NCI-H748 (cell line): ENCODE data around the gene ZNF430.
"Not testable (repeated sequence)": the region's sequence is repeated elsewhere in the genome, so short reads cannot be mapped to it uniquely, and the experiment has no call there.

Experiments used
- DNase-seq: peaks from one replicate; lab custom pipeline; 2025; ENCODE audit not compliant: unreplicated experiment; lab: John Stamatoyannopoulos, UW

Gene ZNF430

DNA sequence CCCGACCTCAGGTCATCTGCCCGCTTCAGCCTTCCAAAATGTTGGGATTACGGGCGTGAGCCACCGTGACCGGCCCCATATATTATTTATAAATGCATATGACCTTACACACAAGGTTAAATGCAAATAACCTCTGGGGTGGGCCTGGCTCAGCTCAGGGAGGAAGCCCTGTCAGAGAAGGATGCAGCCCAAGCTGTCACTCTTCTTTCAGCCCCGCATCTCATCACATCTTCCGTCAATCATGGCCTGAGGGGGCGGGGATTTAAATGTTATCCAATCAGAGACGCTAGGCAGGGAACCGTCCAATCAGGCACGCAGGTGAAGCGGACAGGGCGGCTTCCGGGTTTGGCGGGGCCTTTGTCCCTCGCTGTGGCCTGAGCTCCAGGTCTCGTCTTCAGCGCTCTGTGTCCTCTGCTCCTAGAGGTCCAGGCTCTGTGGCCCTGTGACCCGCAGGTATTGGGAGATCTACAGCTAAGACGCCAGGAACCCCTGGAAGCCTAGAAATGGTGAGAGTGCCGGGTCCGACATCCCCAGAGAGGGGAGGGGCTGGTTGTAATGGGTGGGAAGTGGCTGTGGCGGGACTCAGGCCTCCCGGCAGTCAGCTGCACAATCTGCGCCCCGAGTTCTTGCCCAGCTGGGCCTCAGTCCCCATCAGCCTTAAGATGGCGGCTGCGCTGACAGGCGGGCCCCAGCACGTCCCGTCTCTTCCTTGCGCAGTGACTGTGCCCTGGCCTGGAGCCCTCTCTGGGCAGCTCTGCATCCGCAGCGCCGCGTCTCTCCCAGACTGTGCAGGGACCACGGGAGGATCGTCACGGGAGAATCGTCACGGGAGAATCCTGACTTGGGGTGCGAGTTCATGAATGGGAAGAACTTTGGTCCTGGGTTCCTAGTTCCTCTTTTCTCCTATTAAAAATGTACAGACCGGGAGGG lies at the start of gene ZNF430:
TSS of gene ZNF430 (plus strand) at position 360 of the 930 bp plus-strand sequence. CDS start at position 504, 144 bp downstream.
- DNase-seq = peak; percentile 97

DNA sequence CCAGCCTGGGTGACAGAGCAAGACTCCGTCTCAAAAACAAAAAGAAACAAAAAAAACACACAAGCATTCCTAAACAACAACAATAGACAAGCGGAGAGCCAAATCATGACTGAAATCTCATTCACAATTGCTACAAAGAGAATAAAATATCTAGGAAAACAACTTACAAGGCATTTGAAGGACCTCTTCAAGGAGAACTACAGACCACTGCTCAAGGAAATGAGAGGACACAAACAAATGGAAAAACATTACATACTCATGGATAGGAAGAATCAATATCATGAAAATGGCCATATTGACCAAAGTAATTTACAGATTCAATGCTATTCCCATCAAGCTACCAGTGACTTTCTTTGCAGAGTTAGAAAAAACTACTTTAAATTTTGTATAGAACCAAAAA lies 27.7 kb upstream of the ZNF430 start:
- not testable (repeated sequence) for DNase-seq

DNA sequence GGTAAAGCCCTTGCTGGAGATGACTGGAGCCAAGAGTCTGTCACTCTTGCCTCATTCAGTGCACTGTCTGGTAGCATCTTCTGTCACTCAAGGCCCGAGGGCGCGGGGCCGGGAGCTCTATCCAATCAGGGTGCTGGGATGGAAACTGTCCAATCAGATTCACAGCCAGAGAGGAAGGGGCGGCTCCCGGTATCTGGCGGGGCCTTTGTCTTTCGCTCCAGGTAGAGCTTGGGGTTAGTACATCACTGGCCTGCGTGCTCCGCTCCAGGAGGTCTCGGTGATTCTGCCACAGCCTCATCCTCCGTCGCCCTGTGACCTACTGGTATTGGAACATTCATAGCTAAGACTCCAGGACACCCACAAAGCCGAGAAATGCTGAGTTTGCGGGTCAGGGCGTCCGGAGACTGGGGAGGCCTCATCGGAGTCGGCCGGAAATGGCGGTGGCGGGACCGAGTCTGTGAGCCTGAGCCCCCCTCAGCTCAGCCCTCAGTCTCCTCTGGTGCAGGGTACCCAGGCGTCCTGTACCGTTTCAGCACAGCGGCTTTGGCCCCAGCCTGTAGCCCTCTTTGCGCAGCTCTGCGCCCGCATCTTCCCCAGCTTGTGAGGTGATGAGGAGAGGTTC lies 20.6 kb upstream of the ZNF430 start:
- DNase-seq = peak; percentile 92

DNA sequence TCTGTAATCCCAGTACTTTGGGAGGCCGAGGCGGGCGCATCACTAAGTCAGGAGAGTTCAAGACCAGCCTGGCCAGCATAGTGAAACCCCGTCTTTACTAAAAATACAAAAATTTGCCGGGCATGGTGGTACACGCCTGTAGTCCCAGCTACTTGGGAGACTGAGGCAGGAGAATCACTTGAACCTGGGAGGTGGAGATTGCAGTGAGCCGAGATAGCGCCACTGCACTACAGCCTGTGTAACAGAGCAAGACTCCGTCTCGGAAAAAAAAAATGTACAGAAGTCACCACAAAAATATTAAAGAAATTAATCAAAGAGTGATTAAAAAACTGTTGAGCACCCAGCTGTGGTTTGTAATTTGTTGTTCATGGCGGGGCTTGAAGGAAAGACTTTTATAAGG lies 781 bp downstream of the ZNF430 start:
- DNase-seq = not testable (repeated sequence)

DNA sequence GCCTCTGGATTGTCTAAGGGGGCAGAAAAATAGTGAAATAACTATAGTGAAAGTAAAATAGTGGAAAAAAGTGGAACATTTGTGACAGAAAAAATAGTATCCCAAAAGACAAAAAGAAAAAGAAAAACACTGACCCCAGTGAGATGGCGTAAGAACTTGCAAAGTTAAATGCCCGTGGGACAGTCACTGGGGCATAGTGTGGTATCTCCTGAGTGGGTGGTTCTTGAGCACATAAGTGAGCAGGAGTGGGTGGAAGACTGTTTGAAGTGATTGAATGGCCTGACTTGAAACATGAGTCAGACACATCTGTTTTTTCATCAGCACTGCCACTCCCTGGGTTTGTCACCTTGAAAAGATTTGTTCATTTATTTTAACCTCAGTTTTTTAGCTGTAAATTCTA lies 2.5 kb downstream of the ZNF430 start:
- no peak for DNase-seq

DNA sequence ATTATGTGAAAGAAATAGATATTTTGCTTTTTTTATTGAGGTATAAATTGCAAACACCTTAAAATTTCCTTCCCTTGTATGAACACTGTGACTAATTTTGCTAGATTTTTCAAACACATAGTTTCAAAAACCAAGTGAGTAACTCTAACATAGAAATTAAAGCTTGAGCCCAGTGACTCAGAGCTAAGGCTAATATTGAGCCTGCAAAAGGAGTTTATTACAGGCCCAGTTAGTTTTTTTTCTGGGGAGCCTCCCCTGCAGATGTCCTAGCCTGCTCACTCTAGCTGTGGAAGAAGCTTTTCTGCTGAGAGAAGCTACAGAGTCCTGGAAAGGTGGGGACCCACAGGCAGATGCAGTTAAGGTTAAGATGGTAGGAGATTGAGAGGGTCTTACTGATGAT lies 3.4 kb downstream of the ZNF430 start:
- DNase-seq = no peak

DNA sequence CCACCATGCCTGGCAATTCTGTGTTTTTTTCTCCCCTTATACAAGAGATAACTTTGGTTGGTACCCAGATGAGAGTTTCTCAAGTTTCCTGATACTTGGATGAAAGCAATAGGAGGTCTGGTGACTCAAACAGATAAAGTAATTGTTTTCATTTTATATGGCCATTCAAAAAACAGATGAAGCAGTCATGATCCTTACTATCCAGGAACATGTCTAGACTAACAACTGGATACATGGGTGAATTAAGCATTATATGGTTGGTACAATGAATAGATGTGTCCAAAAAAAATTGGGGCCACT lies 8.5 kb downstream of the ZNF430 start:
- no peak for DNase-seq

DNA sequence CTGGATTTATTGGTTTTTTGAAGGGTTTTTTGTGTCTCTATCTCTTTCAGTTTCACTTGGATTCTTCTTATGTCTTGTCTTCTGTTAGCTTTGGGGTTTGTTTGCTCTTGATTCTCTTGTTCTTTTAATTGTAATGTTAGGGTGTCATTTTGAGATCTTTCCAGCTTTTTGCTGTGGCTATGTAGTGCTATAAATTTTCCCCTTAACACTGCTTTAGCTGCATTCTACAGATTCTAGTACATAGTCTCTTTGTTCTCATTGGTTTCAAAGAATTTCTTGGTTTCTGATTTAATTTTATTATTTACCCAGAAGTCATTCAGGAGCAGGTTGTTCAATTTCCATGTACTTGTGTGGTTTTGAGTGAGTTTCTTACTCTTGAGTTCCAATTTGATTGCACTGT lies 24.6 kb downstream of the ZNF430 start:
- DNase-seq = no peak

DNA sequence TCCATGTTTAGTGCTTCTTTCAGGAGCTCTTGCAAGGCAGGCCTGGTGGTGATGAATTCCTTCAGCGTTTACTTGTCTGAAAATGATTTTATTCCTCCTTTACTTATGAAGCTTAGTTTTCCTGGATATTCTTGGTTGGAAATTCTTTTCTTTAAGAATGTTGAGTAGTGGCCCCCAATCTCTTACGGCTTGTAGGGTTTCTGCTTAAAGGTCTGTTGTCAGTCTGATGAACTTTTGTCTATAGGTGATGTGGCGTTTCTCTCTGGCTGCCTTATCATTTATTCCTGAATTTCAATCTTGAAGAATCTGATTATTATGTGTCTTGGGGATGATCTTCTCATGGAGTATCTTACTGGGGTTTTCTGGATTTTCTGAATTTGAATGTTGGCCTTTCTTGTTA lies 26.0 kb downstream of the ZNF430 start:
- DNase-seq = no peak

DNA sequence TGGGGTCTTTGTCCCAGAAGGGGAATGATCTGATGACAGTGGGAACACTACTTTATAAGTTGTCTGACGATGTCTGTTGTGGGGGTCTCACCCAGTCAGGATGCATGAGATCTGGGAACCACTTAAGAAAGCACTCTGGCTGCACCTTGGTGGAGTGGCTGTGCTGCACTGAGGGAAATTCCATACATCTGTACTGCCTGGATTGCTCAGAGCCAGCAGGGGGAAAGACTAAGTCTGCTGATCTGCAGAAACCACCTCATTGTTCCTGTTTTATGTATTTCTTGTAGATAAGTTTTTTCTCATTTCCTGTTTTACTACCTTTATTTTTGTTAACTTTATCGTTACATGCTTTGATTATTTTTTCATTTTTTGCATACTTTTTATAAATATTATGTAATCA lies 27.3 kb downstream of the ZNF430 start:
- no peak for DNase-seq

DNA sequence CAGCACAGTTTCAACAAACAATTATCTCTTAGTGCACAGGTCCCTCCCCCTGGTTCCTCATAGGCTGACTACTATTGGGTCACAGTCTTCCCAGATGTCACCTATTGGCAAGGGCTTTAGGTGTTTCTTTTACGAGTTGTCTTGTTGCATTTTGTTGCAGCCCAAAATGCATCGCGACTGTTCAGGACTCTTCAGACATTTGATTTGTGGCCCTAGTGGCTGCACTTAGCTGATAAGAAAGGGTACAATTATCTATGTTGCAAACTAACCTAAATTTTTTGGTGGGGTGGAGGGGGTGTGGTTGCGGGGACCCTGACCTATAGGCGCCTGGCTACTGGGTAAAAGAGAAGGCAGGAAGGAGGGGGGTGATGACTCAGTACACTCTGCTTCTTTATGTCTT lies 32.4 kb downstream of the ZNF430 start:
- DNase-seq = no peak

DNA sequence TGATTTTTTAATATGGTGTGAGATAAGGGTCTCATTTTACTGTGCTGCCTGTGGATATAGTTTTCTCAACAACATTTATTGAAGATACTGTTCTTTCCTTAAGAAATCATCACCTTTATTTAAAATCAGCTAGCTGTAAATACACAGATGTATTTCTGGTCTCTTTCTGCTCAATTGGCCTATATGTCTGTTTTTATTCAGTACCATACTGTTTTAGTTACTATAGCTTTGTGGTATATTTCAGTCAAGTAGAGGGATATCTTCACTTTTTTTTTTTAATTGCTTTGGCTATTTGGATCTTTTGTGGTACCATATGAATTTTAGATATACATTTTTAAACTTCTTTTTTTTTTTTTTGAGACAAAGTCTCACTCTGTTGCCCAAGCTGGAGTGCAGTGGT lies 44.9 kb downstream of the ZNF430 start:
- DNase-seq = no peak

DNA sequence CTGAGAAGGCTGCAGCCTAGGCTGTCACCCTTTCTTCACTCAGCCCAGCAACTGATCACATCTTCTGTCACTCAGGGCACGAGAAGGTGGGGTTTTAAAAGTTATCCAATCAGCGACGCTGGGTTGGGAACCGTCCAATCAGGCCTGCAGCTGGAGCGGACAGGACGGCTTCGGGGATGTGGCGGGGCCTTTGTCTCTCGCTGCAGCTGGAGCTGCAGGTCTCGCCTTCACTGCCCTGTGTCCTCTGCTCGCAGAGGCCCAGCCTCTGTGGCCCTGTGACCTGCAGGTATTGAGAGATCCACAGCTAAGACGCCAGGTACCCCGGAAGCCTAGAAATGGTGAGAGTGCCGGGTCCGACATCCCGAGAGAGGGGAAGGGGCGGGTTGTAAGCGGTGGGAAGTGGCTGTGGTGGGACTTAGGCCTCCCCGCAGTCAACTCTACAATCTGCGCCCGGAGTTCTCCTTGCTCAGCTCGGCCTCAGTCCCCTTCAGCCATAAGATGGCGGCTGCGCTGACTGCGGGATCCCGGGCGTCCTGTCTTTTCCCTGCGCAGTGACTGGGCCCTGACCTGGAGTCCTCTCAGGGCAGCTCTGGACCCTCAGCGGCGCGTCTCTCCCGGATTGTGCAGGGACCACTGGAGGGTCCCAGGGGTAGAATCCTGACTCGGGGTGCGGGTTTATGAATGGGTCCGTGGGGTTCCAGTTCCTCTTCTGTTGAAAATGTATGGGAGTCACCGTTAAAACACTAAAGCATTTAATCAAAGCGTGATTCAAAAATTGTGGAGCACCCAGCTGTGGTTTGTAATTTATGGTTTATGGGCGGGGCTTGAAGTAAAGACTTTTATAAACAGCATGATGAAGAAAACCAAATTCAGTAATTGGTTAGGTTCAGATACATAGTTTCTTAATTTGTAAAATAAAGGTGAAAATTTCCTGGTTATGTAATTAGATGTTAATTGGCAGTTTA lies 61.8 kb downstream of the ZNF430 start, which contains the start of gene ZNF714:
TSS of gene ZNF714 (plus strand) at position 193 of the 965 bp plus-strand sequence. CDS start 16,066 bp downstream, outside the sequence.
- DNase-seq = peak; percentile 95

DNA sequence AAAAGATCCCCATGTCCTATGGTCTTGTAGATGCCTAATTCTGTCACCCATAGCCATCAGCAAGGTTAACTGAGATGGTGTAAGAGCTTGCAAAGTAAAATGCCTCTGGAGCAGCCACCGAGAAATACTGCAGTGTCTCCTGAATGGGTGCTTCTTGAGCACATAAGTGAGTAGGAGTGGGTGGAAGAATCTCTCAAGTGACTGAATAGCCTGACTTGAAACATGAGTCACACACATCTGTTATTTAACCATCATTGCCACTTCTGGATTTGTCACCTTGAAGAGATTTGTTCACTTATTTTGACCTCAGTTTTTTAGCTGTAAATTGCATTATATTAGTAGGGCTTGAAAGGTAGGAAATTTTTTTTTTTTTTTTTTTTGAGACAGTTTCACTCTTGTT lies 63.9 kb downstream of the ZNF430 start:
- no peak for DNase-seq

DNA sequence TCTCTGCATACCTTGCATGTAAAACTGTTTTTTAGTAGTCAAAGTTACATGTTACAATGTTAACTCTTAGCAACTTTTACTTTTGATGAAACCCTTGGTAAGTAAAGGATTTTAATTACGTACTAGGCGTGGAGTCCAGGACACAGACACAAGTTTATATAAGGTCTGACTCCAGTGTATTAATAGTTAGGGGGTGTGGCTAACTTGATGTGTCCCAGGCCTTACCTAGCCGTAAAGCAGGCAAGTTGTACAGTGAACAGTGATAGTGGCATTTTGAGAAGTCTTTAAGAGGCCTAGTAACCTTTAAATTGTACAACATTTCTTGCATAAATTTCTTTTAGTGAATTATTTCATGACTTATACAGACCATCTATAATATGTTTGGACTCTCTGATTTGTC lies 67.4 kb downstream of the ZNF430 start:
- no peak for DNase-seq

DNA sequence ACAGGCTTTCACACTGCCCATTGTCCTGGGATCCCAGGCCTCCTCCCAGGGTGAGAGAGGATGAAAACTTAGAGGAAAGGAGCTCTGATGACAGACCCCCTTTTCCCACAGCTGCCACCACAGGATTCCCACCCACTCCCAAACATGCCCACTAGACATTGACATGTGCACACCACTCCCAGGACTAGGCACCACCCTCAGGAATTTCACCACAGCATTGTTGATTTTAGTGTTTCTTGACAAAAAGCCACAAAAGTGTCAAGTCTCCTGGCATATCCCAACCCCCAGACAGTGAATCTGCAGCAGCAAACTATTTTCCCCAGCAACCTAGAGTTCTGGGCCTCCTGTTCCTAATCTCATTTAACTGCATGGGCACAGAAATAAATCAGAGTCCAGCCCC lies 71.7 kb downstream of the ZNF430 start:
- DNase-seq = no peak

DNA sequence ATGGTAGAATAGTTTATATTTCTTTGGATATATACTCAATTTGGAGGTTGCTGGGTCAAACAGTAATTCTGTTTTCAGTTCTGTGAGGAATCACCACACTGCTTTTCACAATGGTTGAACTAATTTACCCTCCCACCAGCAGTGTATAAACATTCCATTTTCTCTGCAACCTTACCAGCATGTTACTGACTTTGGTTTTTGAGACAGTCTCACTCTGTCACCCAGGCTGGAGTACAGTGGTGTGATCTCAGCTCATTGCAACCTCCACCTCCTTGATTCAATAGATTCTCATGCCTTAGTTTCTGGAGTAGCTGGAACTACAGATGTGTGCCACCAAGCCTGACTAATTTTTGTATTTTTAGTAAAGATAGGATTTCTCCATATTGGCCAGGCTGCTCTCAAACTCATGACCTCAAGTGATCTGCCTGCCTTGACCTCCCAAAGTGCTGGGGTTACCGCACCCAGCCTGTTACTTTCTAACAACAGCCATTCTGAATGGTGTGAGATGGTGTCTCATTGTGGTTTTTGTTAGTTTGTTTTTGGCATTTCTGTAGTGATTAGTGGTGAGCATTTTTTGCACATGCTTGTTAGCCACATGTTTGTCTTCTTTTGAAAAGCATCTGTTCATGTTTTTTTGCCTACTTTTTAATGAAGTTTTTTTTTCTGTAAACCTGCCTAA lies 74.0 kb downstream of the ZNF430 start:
- DNase-seq = no peak

DNA sequence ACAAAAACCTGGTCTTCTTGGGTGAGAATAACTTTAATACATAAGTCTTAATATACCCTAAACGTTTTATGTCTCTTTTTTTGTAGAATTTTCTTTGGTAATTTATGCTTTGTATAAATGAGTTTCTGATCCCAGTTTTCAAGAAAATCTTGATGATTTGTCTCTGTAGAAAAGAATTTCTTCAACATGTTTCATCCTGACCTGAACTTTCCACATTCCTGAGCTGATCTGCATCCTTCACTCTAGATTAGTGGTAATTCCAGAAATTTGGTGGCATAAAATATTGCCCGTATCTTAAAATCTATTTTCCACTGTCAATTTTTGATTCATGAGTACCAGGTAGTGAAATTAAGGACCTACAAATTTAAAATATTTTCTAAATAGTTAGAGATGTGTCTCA lies 77.8 kb downstream of the ZNF430 start:
- no peak for DNase-seq

DNA sequence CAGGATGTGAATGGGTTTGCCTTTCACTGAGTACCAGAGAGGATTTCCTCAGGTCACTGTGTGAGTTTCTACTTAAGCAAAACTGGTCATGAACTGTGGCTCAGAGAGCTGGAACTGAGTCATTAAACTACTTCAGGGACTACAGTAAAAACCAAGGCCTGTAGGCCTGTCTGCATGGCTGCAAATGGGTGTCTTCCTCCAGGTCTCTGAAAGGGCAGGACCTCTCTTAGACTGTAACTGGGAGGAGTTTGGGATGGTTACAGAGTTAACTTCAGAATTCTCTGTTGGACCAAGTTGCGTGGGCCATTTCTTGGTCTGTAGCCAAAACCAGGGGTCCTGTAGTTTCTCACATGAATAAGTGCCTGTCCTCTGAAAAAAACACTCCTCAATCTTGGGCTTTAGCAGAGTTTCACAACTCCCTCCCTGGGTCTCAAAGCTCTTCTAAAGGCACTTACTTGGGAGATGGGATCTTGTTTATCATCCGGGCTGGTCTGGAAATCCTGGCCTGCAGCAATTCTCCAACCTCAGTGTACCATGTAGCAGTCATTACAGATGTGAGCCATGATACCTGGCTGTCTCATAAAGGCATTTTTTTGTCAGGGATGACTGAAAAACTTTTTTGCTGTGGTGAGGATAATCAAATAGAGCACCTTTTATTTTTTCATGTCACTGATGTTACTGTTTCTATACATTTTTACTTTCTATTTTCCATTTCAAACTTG lies 81.2 kb downstream of the ZNF430 start:
- DNase-seq = no peak

DNA sequence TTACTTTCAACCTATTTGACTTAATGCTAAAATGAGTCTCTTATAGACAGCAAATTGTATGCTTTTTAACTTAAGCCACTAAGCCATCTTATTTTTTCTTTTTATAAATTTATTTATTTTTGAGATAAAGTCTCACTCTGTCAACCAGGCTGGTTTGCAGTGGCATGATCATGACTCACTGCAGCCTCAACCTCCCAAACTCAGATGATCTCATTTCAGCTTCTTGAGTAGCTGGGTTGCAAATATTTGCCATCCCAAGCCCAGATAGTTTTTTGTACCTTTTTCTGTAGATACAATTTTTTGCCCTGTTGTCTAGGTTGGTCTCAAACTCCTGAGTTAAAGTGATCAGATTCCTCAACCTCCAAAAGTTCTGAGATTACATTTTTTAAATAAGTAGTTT lies 88.7 kb downstream of the ZNF430 start:
- DNase-seq = no peak
